HG03378 (cell line): ENCODE measurements around the gene RARG.

Experiments used
- ATAC-seq: cut with Tn5 transposase; IDR thresholded peaks from one replicate; pipeline ENCODE4 v1.9.1; 2021; ENCODE audit warnings: mild to moderate bottlenecking, moderate library complexity; ENCODE audit not compliant: unreplicated experiment

The RARG gene

GRCh38 chr12:53231921-53232645 is at the start of gene RARG:
Gene RARG (minus strand): TSS chr12:53232209. CDS start chr12:53227545, 4,664 bp downstream.
- ATAC-seq = no peak

- no peak for ATAC-seq
These were observed 48.0 kb upstream of the RARG start for GRCh38 chr12:53279888-53280498.

- no peak for ATAC-seq
These were observed 47.4 kb upstream of the RARG start for GRCh38 chr12:53279283-53279869.

GRCh38 chr12:53277981-53278380 is 46.0 kb upstream of the RARG start:
- ATAC-seq = no peak

GRCh38 chr12:53276511-53276910 is 44.5 kb upstream of the RARG start:
- ATAC-seq = no peak

GRCh38 chr12:53274445-53274844 is 42.4 kb upstream of the RARG start:
- no peak for ATAC-seq

- no peak for ATAC-seq
These were observed 36.9 kb upstream of the RARG start for GRCh38 chr12:53268630-53269562.

- peak; percentile 77 for ATAC-seq
These were observed 36.1 kb upstream of the RARG start, which contains the start of gene ESPL1 for GRCh38 chr12:53267999-53268629. Gene ESPL1 (plus strand): TSS chr12:53268299. CDS start chr12:53268767, 468 bp downstream.

- ATAC-seq = peak; percentile 15
These were observed 35.4 kb upstream of the RARG start for GRCh38 chr12:53267306-53267998.

- ATAC-seq = no peak
These were observed 33.8 kb upstream of the RARG start for GRCh38 chr12:53265783-53266182.

GRCh38 chr12:53259891-53260290 is 27.9 kb upstream of the RARG start:
- no peak for ATAC-seq

GRCh38 chr12:53258541-53259539 is 26.8 kb upstream of the RARG start:
- no peak for ATAC-seq

GRCh38 chr12:53255996-53256395 is 24.0 kb upstream of the RARG start:
- ATAC-seq = peak; percentile 37

- ATAC-seq = no peak
These were observed 23.0 kb upstream of the RARG start for GRCh38 chr12:53254816-53255545.

GRCh38 chr12:53253298-53253697 is 21.3 kb upstream of the RARG start:
- no peak for ATAC-seq

GRCh38 chr12:53252349-53252916 is 20.4 kb upstream of the RARG start:
- no peak for ATAC-seq

- ATAC-seq = no peak
These were observed 19.7 kb upstream of the RARG start for GRCh38 chr12:53251477-53252348.
